Caco-2 (cell line): ENCODE results near the gene HPGDS. TPM values are rescaled to one million over a fixed set of nuclear protein-coding genes. Genes with fewer than 3 reads are reported as not detected.
"Not testable (repeated sequence)": the region's sequence is repeated elsewhere in the genome, so short reads cannot be mapped to it uniquely, and the experiment has no call there.

Experiments
- Bru-seq: library from RNA; stranded (reverse); fragments of 400-500 nt; gene quantifications from one replicate; lab custom pipeline; 2021; lab: Mats Ljungman, UMichigan
- BruChase-seq, 2 experiments: library from RNA; stranded (reverse); fragments of 400-500 nt; gene quantifications; one replicate each; lab custom pipeline; 2021; lab: Mats Ljungman, UMichigan
- BruUV-seq: library from RNA; stranded (reverse); fragments of 400-500 nt; replicated peaks from 2 replicates; lab custom pipeline; 2021; lab: Mats Ljungman, UMichigan
- CTCF ChIA-PET: fragments of 300-600 bp; sonication (Branson Sonifier 250); formaldehyde crosslinking; loops from one replicate; lab custom pipeline; 2022; ENCODE audit warnings: antibody characterized with exemption; lab: Charles Lee
- POLR2A ChIA-PET: fragments of 300-600 bp; sonication (Branson Sonifier 250); formaldehyde crosslinking; loops from one replicate; lab custom pipeline; 2022; ENCODE audit warnings: antibody characterized with exemption; lab: Charles Lee
- DNase-seq, 2 experiments: peaks; one replicate each; pipeline versions ENCODE4 v3.0.0 to v3.0.0-alpha.2; 2020 to 2022
- H3K27me3 ChIP-seq: replicated peaks from 2 replicates; pipeline ENCODE4 v1.6.0; 2011; ENCODE audit warnings: low read length; ENCODE audit not compliant: control insufficient read depth, insufficient read depth
- H3K36me3 ChIP-seq: 2 replicates; pipeline ENCODE4 v1.5.1; 2011; ENCODE audit warnings: low read length; ENCODE audit not compliant: control insufficient read depth, insufficient read depth
- H3K4me1 ChIP-seq: fragments of 250-450 bp; sonication (Bioruptor Pico); 2 replicates; pipeline ENCODE4 v1.5.1; 2020; ENCODE audit warnings: mild to moderate bottlenecking
- H3K4me3 ChIP-seq: 2 replicates; pipeline ENCODE4 v1.5.1; 2011; ENCODE audit warnings: low read depth, mild to moderate bottlenecking, control low read depth, low read length
- H3K9me3 ChIP-seq: fragments of 250-450 bp; sonication (Bioruptor Pico); 2 replicates; pipeline ENCODE4 v1.5.1; 2020; ENCODE audit warnings: mild to moderate bottlenecking, moderate library complexity
- H3K27ac Mint-ChIP-seq: one replicate; pipeline ENCODE4 v1.8.0; 2022; ENCODE audit warnings: mixed read lengths; ENCODE audit not compliant: unreplicated experiment
- H3K27me3 Mint-ChIP-seq: one replicate; pipeline ENCODE4 v1.8.0; 2022; ENCODE audit warnings: mixed read lengths; ENCODE audit not compliant: insufficient read depth, unreplicated experiment
- H3K36me3 Mint-ChIP-seq: one replicate; pipeline ENCODE4 v1.8.0; 2022; ENCODE audit warnings: mild to moderate bottlenecking, mixed read lengths; ENCODE audit not compliant: insufficient read depth, unreplicated experiment
- H3K4me1 Mint-ChIP-seq: one replicate; pipeline ENCODE4 v1.8.0; 2022; ENCODE audit warnings: low read depth, mixed read lengths; ENCODE audit not compliant: unreplicated experiment
- H3K4me3 Mint-ChIP-seq: one replicate; pipeline ENCODE4 v1.8.0; 2022; ENCODE audit warnings: mild to moderate bottlenecking, moderate library complexity, mixed read lengths; ENCODE audit not compliant: unreplicated experiment
- H3K9me3 Mint-ChIP-seq: one replicate; pipeline ENCODE4 v1.8.0; 2022; ENCODE audit warnings: mixed read lengths; ENCODE audit not compliant: unreplicated experiment
- CTCF ChIP-seq, 2 experiments: fragments of 200-600 bp in 1 of 2; IDR thresholded peaks; 1 replicate in 1 of 2; 2 replicates in 1 of 2; pipeline versions ENCODE4 v1.5.1 to v1.8.0; 2011 to 2022; ENCODE audit warnings: antibody characterized with exemption in 1 of 2, control low read depth in 1 of 2, inconsistent platforms in 1 of 2, low read depth in 1 of 2, low read length in 1 of 2, mild to moderate bottlenecking in 1 of 2, moderate library complexity in 1 of 2; ENCODE audit not compliant: insufficient read depth in 1 of 2, severe bottlenecking in 1 of 2, unreplicated experiment in 1 of 2
- intact Hi-C: fragments of 100-400 bp; cut with micrococcal nuclease; formaldehyde crosslinking; loops from one replicate; pipeline ENCODE4 v1.10.0; 2022; ENCODE audit not compliant: unreplicated experiment
- long read RNA-seq: library from polyadenylated mRNA; stranded (forward); transcript quantifications from one replicate; pipeline ENCODE4 v2.0.0, GENCODE V29; 2022
- total RNA-seq: library from RNA; stranded (reverse); gene quantifications from 2 replicates; pipeline ENCODE4 v1.2.3, GENCODE V29; 2022

The HPGDS gene
- total RNA-seq (not detected in 2 replicates), Bru-seq, nascent RNA (percentile 9 among the genes with signal in this experiment), BruChase-seq, experiment 1, labeled RNA remaining after a 2-hour chase (percentile 2 among the genes with signal in this experiment), BruChase-seq, experiment 2, labeled RNA remaining after a 6-hour chase (percentile 2 among the genes with signal in this experiment)
- long read RNA-seq: 0 reads

- H3K36me3 ChIP-seq: no peaks in the 10 kb centered on the region
- POLR2A ChIA-PET: no interaction called here
- H3K36me3 Mint-ChIP-seq: no peaks in the 10 kb centered on the region
- BruUV-seq: no TSS peak
- H3K9me3 Mint-ChIP-seq: no peaks in the 10 kb centered on the region
- H3K27ac Mint-ChIP-seq: no peak within 1 kb of the TSS
- H3K4me3 Mint-ChIP-seq: no peak within 1 kb of the TSS
- TF ChIP-seq CTCF (IDR thresholded peaks at IDR 0.05; ENCODE audit: insufficient read depth in 1 of 2, low read depth in 1 of 2, low read length in 1 of 2, severe bottlenecking in 1 of 2, unreplicated experiment in 1 of 2): no peak
- H3K9me3 ChIP-seq: no peaks in the 10 kb centered on the region
- no peak for DNase-seq
- CTCF ChIA-PET: no interaction called here
- H3K4me3 ChIP-seq: no peak within 1 kb of the TSS
- H3K4me1 ChIP-seq: peaks cover 36% of the 10 kb centered on the region
- peaks cover 21% of the 10 kb centered on the region for H3K4me1 Mint-ChIP-seq
- H3K27me3 ChIP-seq: no peaks in the 10 kb centered on the region
- intact Hi-C loops: no loop called here
- no peaks in the 10 kb centered on the region for H3K27me3 Mint-ChIP-seq
These were observed at the start of gene HPGDS for GRCh38 chr4:94342694-94343093. HPGDS (minus strand) TSS chr4:94342836; CDS start chr4:94334629, 8,207 bp downstream.

GRCh38 chr4:94390804-94391410 is 48.3 kb upstream of the HPGDS start:
- Mint-ChIP-seq H3K36me3 (no peaks in the 10 kb centered on the region), H3K27ac (no peak overlapping the region), H3K4me1 (no peaks in the 10 kb centered on the region), H3K9me3 (peaks cover 16% of the 10 kb centered on the region), H3K27me3 (no peaks in the 10 kb centered on the region), H3K4me3 (no peak overlapping the region)
- no TSS peak for BruUV-seq
- peak; percentile 53 to 59 for TF ChIP-seq CTCF (IDR thresholded peaks at IDR 0.05; ENCODE audit: insufficient read depth in 1 of 2, low read depth in 1 of 2, low read length in 1 of 2, severe bottlenecking in 1 of 2, unreplicated experiment in 1 of 2)
- Histone ChIP-seq H3K9me3 (peaks cover 4% of the 10 kb centered on the region; the same call in 1 of the 2 replicates), H3K27me3 (no peaks in the 10 kb centered on the region), H3K4me1 (no peaks in the 10 kb centered on the region), H3K36me3 (no peaks in the 10 kb centered on the region), H3K4me3 (no peak overlapping the region)
- ChIA-PET CTCF (interaction anchor here (1.9 kb wide), 1 partner anchor 57 kb away, joined by 15 read pairs; no protein-coding TSS in a partner anchor), POLR2A (no interaction called here)
- peak in 1 of 2 experiments; percentile 30 for DNase-seq
- intact Hi-C loops: loop anchor here (1.0 to 10.0 kb wide), 3 partner anchors 58 to 596 kb away; no protein-coding TSS in a partner anchor

GRCh38 chr4:94389595-94390267 is 47.1 kb upstream of the HPGDS start:
- no peaks in the 10 kb centered on the region for H3K27me3 Mint-ChIP-seq
- no peaks in the 10 kb centered on the region for H3K4me1 Mint-ChIP-seq
- Histone ChIP-seq H3K9me3 (peaks cover 4% of the 10 kb centered on the region; the same call in 1 of the 2 replicates), H3K4me1 (no peaks in the 10 kb centered on the region), H3K27me3 (no peaks in the 10 kb centered on the region), H3K36me3 (no peaks in the 10 kb centered on the region), H3K4me3 (no peak overlapping the region)
- BruUV-seq: no TSS peak
- H3K27ac Mint-ChIP-seq: no peak overlapping the region
- H3K4me3 Mint-ChIP-seq: no peak overlapping the region
- peaks cover 16% of the 10 kb centered on the region for H3K9me3 Mint-ChIP-seq
- intact Hi-C loops: loop anchor here (1.0 to 10.0 kb wide), 2 partner anchors 85 to 595 kb away; no protein-coding TSS in a partner anchor
- POLR2A ChIA-PET: no interaction called here
- no peak for TF ChIP-seq CTCF (IDR thresholded peaks at IDR 0.05; ENCODE audit: insufficient read depth in 1 of 2, low read depth in 1 of 2, low read length in 1 of 2, severe bottlenecking in 1 of 2, unreplicated experiment in 1 of 2)
- no peak for DNase-seq
- CTCF ChIA-PET: interaction anchor here (1.9 kb wide), 1 partner anchor 56 kb away, joined by 15 read pairs; no protein-coding TSS in a partner anchor
- H3K36me3 Mint-ChIP-seq: no peaks in the 10 kb centered on the region

GRCh38 chr4:94387965-94388364 is 45.3 kb upstream of the HPGDS start:
- H3K4me3 Mint-ChIP-seq, CTCF ChIA-PET, H3K27me3 Mint-ChIP-seq, H3K36me3 Mint-ChIP-seq, H3K36me3 ChIP-seq, POLR2A ChIA-PET, intact Hi-C loops, H3K4me1 Mint-ChIP-seq, DNase-seq, H3K27ac Mint-ChIP-seq, H3K27me3 ChIP-seq, H3K4me1 ChIP-seq, H3K9me3 ChIP-seq, BruUV-seq, H3K4me3 ChIP-seq: not testable (repeated sequence)
- H3K9me3 Mint-ChIP-seq: peaks cover 16% of the 10 kb centered on the region
